Measurements from ENCODE around the gene DAB1. TPM values are rescaled to one million over a fixed set of nuclear protein-coding genes. Genes with fewer than 3 reads are reported as not detected.

DAB1 gene
- total RNA-seq, 1 experiment from 2014 or later = not detected

DNA sequence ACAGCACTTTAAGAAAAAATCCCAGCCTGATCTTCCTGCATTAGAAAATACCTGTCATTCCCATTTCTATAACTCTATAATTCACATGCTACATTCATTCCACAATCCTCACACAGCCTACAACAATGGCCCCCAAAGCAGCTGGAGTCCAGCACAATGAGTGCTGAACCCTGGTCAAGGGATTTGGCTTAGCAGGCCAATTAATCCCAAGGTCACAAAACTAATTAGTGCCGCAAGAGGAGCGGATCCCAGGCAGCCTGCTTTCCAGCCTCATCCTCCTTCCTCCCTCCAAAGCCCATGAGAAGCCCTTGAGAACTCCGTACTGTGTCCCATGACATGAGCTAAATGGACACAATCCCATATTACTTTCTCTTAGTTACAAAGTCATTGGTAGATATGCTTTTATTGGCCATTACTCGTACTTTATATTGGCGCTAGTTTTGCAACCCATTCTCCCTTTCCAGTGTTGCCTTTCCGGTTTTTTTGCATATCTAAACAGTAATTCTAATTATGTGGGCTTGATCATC lies 94.8 kb downstream of the DAB1 start:
- Histone ChIP-seq H4K20me1 (ENCODE audit: insufficient read depth) (no peaks in the 10 kb centered on the region), H3K9ac (ENCODE audit: low read length) (no peak overlapping the region), H3K27ac (ENCODE audit: low read depth, low read length) (no peak overlapping the region), H3K79me2 (ENCODE audit: insufficient read depth, low read length) (no peaks in the 10 kb centered on the region), H3K9me3 (ENCODE audit: control insufficient read depth in 1 of 2, insufficient read depth in 1 of 2, low read depth in 1 of 2, low read length in 2 of 2) (no peaks in the 10 kb centered on the region), H3K4me2 (ENCODE audit: low read length) (no peak overlapping the region), H2AFZ (ENCODE audit: low read depth, low read length, poor library complexity, severe bottlenecking) (no peak overlapping the region), H3K9me2 (ENCODE audit: insufficient read depth) (no peaks in the 10 kb centered on the region), H3K27me3 (ENCODE audit: insufficient read depth, low read length) (0 out of 2 replicates have a peak, but pooled peaks cover 8% of the 10 kb centered on the region), H3K36me3 (ENCODE audit: control insufficient read depth in 1 of 2, insufficient read depth in 2 of 2, low read length in 2 of 2) (no peaks in the 10 kb centered on the region), H3K4me3 (replicated peaks in 1 of 2; ENCODE audit: low read depth in 1 of 2, low read length in 2 of 2) (no peak overlapping the region), H3K4me1 (ENCODE audit: control insufficient read depth in 1 of 2, insufficient read depth in 2 of 2, low read length in 2 of 2) (no peaks in the 10 kb centered on the region)
- intact Hi-C loops (cut with micrococcal nuclease) = no loop called here
- BruUV-seq (replicated peaks) = no TSS peak
- CTCF ChIA-PET = no interaction called here
- ATAC-seq = no peak
- TF ChIP-seq EZH2phosphoT487 (IDR thresholded peaks at IDR 0.05; ENCODE audit: borderline replicate concordance) (no peak), TCF7L2 (IDR thresholded peaks at IDR 0.05; ENCODE audit: borderline replicate concordance, extremely low read depth, insufficient read depth, insufficient read length) (no peak), CEBPB (IDR thresholded peaks at IDR 0.05; ENCODE audit: low read depth) (no peak), POLR2AphosphoS5 (IDR thresholded peaks at IDR 0.05; ENCODE audit: low read depth, low read length) (no peak), SP1 (IDR thresholded peaks at IDR 0.05; ENCODE audit: low read depth) (no peak), ELF1 (IDR thresholded peaks at IDR 0.05; ENCODE audit: borderline replicate concordance, low read depth) (no peak), FOSL1 (IDR thresholded peaks at IDR 0.05; ENCODE audit: low read depth) (no peak), SRF (IDR thresholded peaks at IDR 0.05; ENCODE audit: low read depth) (no peak), ZFX (IDR thresholded peaks at IDR 0.05) (no peak), EZH2 (IDR thresholded peaks at IDR 0.05) (no peak), ZNF274 (IDR thresholded peaks at IDR 0.05; ENCODE audit: low read depth, low read length) (no peak)
- TF ChIP-seq, protein P1, sequence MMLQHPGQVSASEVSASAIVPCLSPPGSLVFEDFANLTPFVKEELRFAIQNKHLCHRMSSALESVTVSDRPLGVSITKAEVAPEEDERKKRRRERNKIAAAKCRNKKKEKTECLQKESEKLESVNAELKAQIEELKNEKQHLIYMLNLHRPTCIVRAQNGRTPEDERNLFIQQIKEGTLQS (IDR thresholded peaks at IDR 0.05) = no peak
- TF ChIP-seq, protein P2, sequence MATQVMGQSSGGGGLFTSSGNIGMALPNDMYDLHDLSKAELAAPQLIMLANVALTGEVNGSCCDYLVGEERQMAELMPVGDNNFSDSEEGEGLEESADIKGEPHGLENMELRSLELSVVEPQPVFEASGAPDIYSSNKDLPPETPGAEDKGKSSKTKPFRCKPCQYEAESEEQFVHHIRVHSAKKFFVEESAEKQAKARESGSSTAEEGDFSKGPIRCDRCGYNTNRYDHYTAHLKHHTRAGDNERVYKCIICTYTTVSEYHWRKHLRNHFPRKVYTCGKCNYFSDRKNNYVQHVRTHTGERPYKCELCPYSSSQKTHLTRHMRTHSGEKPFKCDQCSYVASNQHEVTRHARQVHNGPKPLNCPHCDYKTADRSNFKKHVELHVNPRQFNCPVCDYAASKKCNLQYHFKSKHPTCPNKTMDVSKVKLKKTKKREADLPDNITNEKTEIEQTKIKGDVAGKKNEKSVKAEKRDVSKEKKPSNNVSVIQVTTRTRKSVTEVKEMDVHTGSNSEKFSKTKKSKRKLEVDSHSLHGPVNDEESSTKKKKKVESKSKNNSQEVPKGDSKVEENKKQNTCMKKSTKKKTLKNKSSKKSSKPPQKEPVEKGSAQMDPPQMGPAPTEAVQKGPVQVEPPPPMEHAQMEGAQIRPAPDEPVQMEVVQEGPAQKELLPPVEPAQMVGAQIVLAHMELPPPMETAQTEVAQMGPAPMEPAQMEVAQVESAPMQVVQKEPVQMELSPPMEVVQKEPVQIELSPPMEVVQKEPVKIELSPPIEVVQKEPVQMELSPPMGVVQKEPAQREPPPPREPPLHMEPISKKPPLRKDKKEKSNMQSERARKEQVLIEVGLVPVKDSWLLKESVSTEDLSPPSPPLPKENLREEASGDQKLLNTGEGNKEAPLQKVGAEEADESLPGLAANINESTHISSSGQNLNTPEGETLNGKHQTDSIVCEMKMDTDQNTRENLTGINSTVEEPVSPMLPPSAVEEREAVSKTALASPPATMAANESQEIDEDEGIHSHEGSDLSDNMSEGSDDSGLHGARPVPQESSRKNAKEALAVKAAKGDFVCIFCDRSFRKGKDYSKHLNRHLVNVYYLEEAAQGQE (IDR thresholded peaks at IDR 0.05; ENCODE audit: low read depth) = no peak
- RAD21 ChIA-PET (ENCODE audit: low non-redundant PET in 1 of 2, low total read pairs in 2 of 2, uncharacterized antibody in 2 of 2, unreplicated experiment in 2 of 2) = no interaction called here
- no peak for DNase-seq (ENCODE audit: low read depth, low spot score)
- POLR2A ChIA-PET = no interaction called here

All from HCT116 (cell line).